GM12865 (cell line): ENCODE measurements around the gene NDUFS1.
"Not testable (repeated sequence)": the region's sequence is repeated elsewhere in the genome, so short reads cannot be mapped to it uniquely, and the experiment has no call there.

Experiments
- DNase-seq: peaks from one replicate; pipeline ENCODE4 v3.0.0; 2010; ENCODE audit warnings: low read depth
- H3K4me3 ChIP-seq: 2 replicates; pipeline ENCODE4 v1.5.1; 2011; ENCODE audit warnings: mild to moderate bottlenecking, low read depth, low read length, control low read depth
- CTCF ChIP-seq: IDR thresholded peaks from 2 replicates; pipeline ENCODE4 v1.5.1; 2011; ENCODE audit warnings: low read length, control low read depth, low read depth, inconsistent platforms; ENCODE audit not compliant: insufficient read depth; ENCODE audit errors: missing control alignments

NDUFS1 gene

GRCh38 chr2:206145665-206146064 is 13.6 kb downstream of the NDUFS1 start:
- no peak overlapping the region for H3K4me3 ChIP-seq

GRCh38 chr2:206144383-206144782 is 14.9 kb downstream of the NDUFS1 start:
- H3K4me3 ChIP-seq: no peak overlapping the region
- no peak for DNase-seq
- no peak for TF ChIP-seq CTCF

More at GRCh38 chr2:206145665-206146064, 13.6 kb downstream of the NDUFS1 start:
- no peak for TF ChIP-seq CTCF
- no peak for DNase-seq

GRCh38 chr2:206143451-206143850 is 15.8 kb downstream of the NDUFS1 start:
- TF ChIP-seq CTCF: no peak
- no peak overlapping the region for H3K4me3 ChIP-seq
- no peak for DNase-seq

GRCh38 chr2:206127656-206128055 is 31.6 kb downstream of the NDUFS1 start:
- H3K4me3 ChIP-seq: no peak overlapping the region
- no peak for TF ChIP-seq CTCF
- DNase-seq: no peak

- no peak for DNase-seq
- H3K4me3 ChIP-seq: no peak overlapping the region
- TF ChIP-seq CTCF: no peak
Measured at GRCh38 chr2:206125901-206126300, 33.3 kb downstream of the NDUFS1 start.

- not testable (repeated sequence) for H3K4me3 ChIP-seq
Measured at GRCh38 chr2:206122569-206122968, 36.7 kb downstream of the NDUFS1 start.

GRCh38 chr2:206116278-206116677 is 43.0 kb downstream of the NDUFS1 start:
- no peak for TF ChIP-seq CTCF
- no peak for DNase-seq
- H3K4me3 ChIP-seq: no peak overlapping the region

More at GRCh38 chr2:206122569-206122968, 36.7 kb downstream of the NDUFS1 start:
- DNase-seq: not testable (repeated sequence)
